ENCODE data around the gene TNFSF11. TPM values are rescaled to one million over a fixed set of nuclear protein-coding genes. Genes with fewer than 3 reads are reported as not detected.

Gene TNFSF11
- total RNA-seq, 1 donor from 2014 or later, result not detected

GRCh38 chr13:42652642-42653415 is 78.9 kb downstream of the TNFSF11 start:
- DNase-seq (ENCODE audit: low read depth in 2 of 2), result no peak

GRCh38 chr13:42653679-42654078 is 79.7 kb downstream of the TNFSF11 start:
- DNase-seq (ENCODE audit: low read depth in 2 of 2), result no peak

GRCh38 chr13:42654212-42654611 is 80.3 kb downstream of the TNFSF11 start:
- no peak for DNase-seq (ENCODE audit: low read depth in 2 of 2)

GRCh38 chr13:42654722-42655121 is 80.8 kb downstream of the TNFSF11 start:
- DNase-seq (ENCODE audit: low read depth in 2 of 2), result no peak

- DNase-seq (ENCODE audit: low read depth in 2 of 2), result no peak
These were observed 82.2 kb downstream of the TNFSF11 start for GRCh38 chr13:42656161-42656560.

GRCh38 chr13:42656958-42657357 is 83.0 kb downstream of the TNFSF11 start:
- no peak for DNase-seq (ENCODE audit: low read depth in 2 of 2)

Other genes with a start within 250 kb of the TNFSF11 start
- gene FAM216B, start 207.4 kb downstream of the TNFSF11 start, total RNA-seq, result not detected in 2 replicates

Data from dermis microvascular lymphatic vessel endothelial cell (primary cell).